A673 (cell line): Measurements from ENCODE around the gene VTA1. TPM values are rescaled to one million over a fixed set of nuclear protein-coding genes. Genes with fewer than 3 reads are reported as not detected.

Experiments
- BruUV-seq: library from RNA; stranded (reverse); fragments of 400-500 nt; replicated peaks from 2 replicates; lab custom pipeline; 2021; lab: Mats Ljungman, UMichigan
- CTCF ChIA-PET: fragments of 300-600 bp; sonication (Branson Sonifier 250); formaldehyde crosslinking; loops from one replicate; lab custom pipeline; 2022; ENCODE audit warnings: antibody characterized with exemption; lab: Charles Lee
- POLR2A ChIA-PET: fragments of 300-600 bp; sonication (Branson Sonifier 250); formaldehyde crosslinking; loops from one replicate; lab custom pipeline; 2022; ENCODE audit warnings: antibody characterized with exemption; ENCODE audit not compliant: low non-redundant PET; lab: Charles Lee
- DNase-seq: peaks from one replicate; pipeline ENCODE4 v3.0.0-alpha.2; 2015; ENCODE audit warnings: low spot score
- H3K27ac ChIP-seq: fragments of 200-600 bp; sonication (generic); 2 replicates; pipeline ENCODE4 v1.5.1; 2016; ENCODE audit warnings: mixed run types, low read depth, mild to moderate bottlenecking, mixed read lengths, antibody characterized with exemption, low read length; ENCODE audit not compliant: poor library complexity, severe bottlenecking
- H3K27me3 ChIP-seq: fragments of 200-600 bp; sonication (generic); replicated peaks from 2 replicates; pipeline ENCODE4 v1.6.1; 2017; ENCODE audit warnings: mixed run types, low read depth, mild to moderate bottlenecking, mixed read lengths, antibody characterized with exemption, low read length; ENCODE audit not compliant: insufficient read depth, poor library complexity
- H3K36me3 ChIP-seq: fragments of 200-600 bp; sonication (generic); 2 replicates; pipeline ENCODE4 v1.6.1; 2016; ENCODE audit warnings: mixed run types, mild to moderate bottlenecking, mixed read lengths, antibody characterized with exemption, low read length; ENCODE audit not compliant: insufficient read depth, poor library complexity, severe bottlenecking
- H3K4me1 ChIP-seq: fragments of 200-600 bp; sonication (generic); 2 replicates; pipeline ENCODE4 v1.6.1; 2017; ENCODE audit warnings: mixed run types, mild to moderate bottlenecking, mixed read lengths, antibody characterized with exemption, low read length; ENCODE audit not compliant: insufficient read depth, poor library complexity, severe bottlenecking
- H3K4me3 ChIP-seq: fragments of 200-600 bp; sonication (generic); 2 replicates; pipeline ENCODE4 v1.5.1; 2016; ENCODE audit warnings: low read depth, mixed run types, mild to moderate bottlenecking, mixed read lengths, low read length; ENCODE audit not compliant: poor library complexity, severe bottlenecking
- H3K9me3 ChIP-seq: fragments of 200-600 bp; sonication (generic); 2 replicates; pipeline ENCODE4 v1.6.1; 2016; ENCODE audit warnings: mixed run types, low read depth, mild to moderate bottlenecking, mixed read lengths, antibody characterized with exemption, low read length; ENCODE audit not compliant: poor library complexity, severe bottlenecking
- CTCF ChIP-seq: fragments of 300-800, 200-600 bp; sonication (generic); conservative IDR thresholded peaks from 2 replicates; pipeline ENCODE4 v1.5.1; 2017; ENCODE audit warnings: low read depth, mild to moderate bottlenecking, antibody characterized with exemption, low read length, moderate library complexity, mixed read lengths
- EZH2 ChIP-seq: fragments of 200-600 bp; sonication (generic); IDR thresholded peaks from 2 replicates; pipeline ENCODE4 v1.6.1; 2017; ENCODE audit warnings: borderline replicate concordance, low read depth, mild to moderate bottlenecking, mixed read lengths, antibody characterized with exemption, low read length; ENCODE audit not compliant: poor library complexity, severe bottlenecking
- intact Hi-C: fragments of 100-400 bp; cut with micrococcal nuclease; formaldehyde crosslinking; loops from one replicate; pipeline ENCODE4 v1.10.0; 2022; ENCODE audit not compliant: unreplicated experiment
- total RNA-seq: library from RNA; stranded (reverse); gene quantifications from 2 replicates; pipeline ENCODE4 v1.2.3, GENCODE V29; 2021

Gene VTA1
- total RNA-seq, 1 experiment from 2014 or later, result 75.4 TPM

- intact Hi-C loops, result loop anchor here (1.0 to 2.0 kb wide), 3 partner anchors 123 to 472 kb away; no protein-coding TSS in a partner anchor
- ChIA-PET CTCF (no interaction called here), POLR2A (no interaction called here)
- Histone ChIP-seq H3K9me3 (no peaks in the 10 kb centered on the region), H3K4me3 (no peak overlapping the region), H3K27me3 (no peaks in the 10 kb centered on the region), H3K27ac (no peak overlapping the region), H3K4me1 (peaks cover 12% of the 10 kb centered on the region), H3K36me3 (no peaks in the 10 kb centered on the region)
- DNase-seq, result peak; percentile 83
- TF ChIP-seq CTCF (peak; percentile 87), EZH2 (no peak)
- BruUV-seq, result no TSS peak
These were observed 34.5 kb upstream of the VTA1 start for GRCh38 chr6:142112451-142113061.

GRCh38 chr6:142117366-142117765, 29.7 kb upstream of the VTA1 start:
- Histone ChIP-seq H3K36me3 (no peaks in the 10 kb centered on the region), H3K4me1 (peaks cover 7% of the 10 kb centered on the region), H3K9me3 (no peaks in the 10 kb centered on the region), H3K27ac (no peak overlapping the region), H3K27me3 (no peaks in the 10 kb centered on the region), H3K4me3 (no peak overlapping the region)
- CTCF ChIA-PET, result no interaction called here
- TF ChIP-seq CTCF (no peak), EZH2 (no peak)
- POLR2A ChIA-PET, result no interaction called here
- no TSS peak for BruUV-seq
- no peak for DNase-seq
- intact Hi-C loops, result no loop called here

GRCh38 chr6:142118328-142118727, 28.7 kb upstream of the VTA1 start:
- CTCF ChIA-PET, result no interaction called here
- no peaks in the 10 kb centered on the region for H3K27me3 ChIP-seq
- no peaks in the 10 kb centered on the region for H3K36me3 ChIP-seq
- POLR2A ChIA-PET, result no interaction called here
- no peak for DNase-seq
- intact Hi-C loops, result no loop called here
- H3K4me3 ChIP-seq, result no peak overlapping the region
- H3K9me3 ChIP-seq, result no peaks in the 10 kb centered on the region
- H3K4me1 ChIP-seq, result peaks cover 13% of the 10 kb centered on the region
- TF ChIP-seq CTCF (no peak), EZH2 (no peak)
- BruUV-seq, result no TSS peak
- no peak overlapping the region for H3K27ac ChIP-seq
